A549 (cell line): Measurements from ENCODE around the gene JHY.

ENCODE experiments used
- BHLHE40 ChIP-seq: IDR thresholded peaks from 2 replicates; pipeline ENCODE4 v1.6.1; 2012; ENCODE audit warnings: low read depth, low read length, inconsistent platforms
- CHD2 ChIP-seq: fragments of 150-350 bp; IDR thresholded peaks from 2 replicates; pipeline ENCODE4 v1.6.1; 2014; ENCODE audit warnings: low read length; ENCODE audit not compliant: partially characterized antibody
- CHD4 ChIP-seq: fragments of 200-600 bp; sonication (generic); IDR thresholded peaks from 2 replicates; pipeline ENCODE4 v1.6.1; 2016; ENCODE audit warnings: antibody characterized with exemption, mild to moderate bottlenecking, borderline replicate concordance
- CTCF ChIP-seq: fragments of >200 bp; sonication (Bioruptor Twin); formaldehyde crosslinking; IDR thresholded peaks from 3 replicates; pipeline ENCODE4 v1.5.1; 2016
- EP300 ChIP-seq, 2 experiments: fragments of >200 bp; sonication (Bioruptor Twin); formaldehyde crosslinking; IDR thresholded peaks; 2 replicates in 1 of 2; 3 replicates in 1 of 2; pipeline ENCODE4 v1.6.1; 2016 to 2017
- JUNB ChIP-seq: fragments of >200 bp; sonication (Bioruptor Twin); formaldehyde crosslinking; IDR thresholded peaks from 2 replicates; pipeline ENCODE4 v1.6.1; 2016
- NFE2L2 ChIP-seq: fragments of 150-350 bp; conservative IDR thresholded peaks from 2 replicates; pipeline ENCODE4 v1.6.1; 2014; ENCODE audit warnings: low read length

- TF ChIP-seq CTCF (no peak), CHD2 (no peak), JUNB (no peak), EP300 (IDR thresholded peaks at IDR 0.05) (no peak), NFE2L2 (no peak), BHLHE40 (no peak), CHD4 (no peak)
Observed at GRCh38 chr11:122895563-122895962, 13.0 kb downstream of the JHY start.
